Esophagus muscularis mucosa (tissue), 4 donors: ENCODE results near the gene SRSF2. TPM values are rescaled to one million over a fixed set of nuclear protein-coding genes. Genes with fewer than 3 reads are reported as not detected.

ENCODE experiments used
- DNase-seq: peaks from one replicate; pipeline ENCODE4 v3.0.0-alpha.2; 2017; ENCODE audit errors: extremely low spot score
- H3K27ac ChIP-seq, 4 donors: fragments of 200-600 bp; sonication (generic); replicated peaks in 1 of 4; 1 replicate in 3 of 4; 2 replicates in 1 of 4; pipeline ENCODE4 v1.5.1; 2016 to 2019; ENCODE audit warnings: mild to moderate bottlenecking in 1 of 4
- H3K27me3 ChIP-seq, 4 donors: fragments of 200-600 bp; sonication (generic); one replicate each; pipeline versions ENCODE4 v1.5.1 to v1.6.0; 2016 to 2019
- H3K36me3 ChIP-seq, 4 donors: fragments of 200-600 bp; sonication (generic); one replicate each; pipeline ENCODE4 v1.5.1; 2016 to 2019
- H3K4me1 ChIP-seq, 4 donors: fragments of 200-600 bp; sonication (generic); one replicate each; pipeline ENCODE4 v1.5.1; 2016 to 2019
- H3K4me3 ChIP-seq, 4 donors: fragments of 200-600 bp; sonication (generic); 1 replicate in 2 of 4; 2 replicates in 2 of 4; pipeline ENCODE4 v1.5.1; 2016 to 2019; ENCODE audit warnings: mild to moderate bottlenecking in 4 of 4, moderate library complexity in 1 of 4
- H3K9me3 ChIP-seq, 4 donors: fragments of 200-600 bp; sonication (generic); 1 replicate in 3 of 4; 2 replicates in 1 of 4; pipeline ENCODE4 v1.5.1; 2016 to 2019
- CTCF ChIP-seq, 3 experiments: fragments of 200-600 bp in 2 of 3; fragments of 450-650 bp in 1 of 3; sonication (generic) in 2 of 3; IDR thresholded peaks; one replicate each; pipeline ENCODE4 v1.5.1; 2017 to 2019; ENCODE audit warnings: antibody characterized with exemption in 3 of 3, mild to moderate bottlenecking in 2 of 3, moderate library complexity in 1 of 3
- EP300 ChIP-seq: sonication (generic); formaldehyde crosslinking; IDR thresholded peaks from one replicate; pipeline ENCODE4 v1.6.1; 2017; ENCODE audit warnings: antibody characterized with exemption
- POLR2A ChIP-seq: fragments of 450-650 bp; IDR thresholded peaks from one replicate; pipeline ENCODE4 v1.6.1; 2017; ENCODE audit warnings: antibody characterized with exemption, moderate library complexity, mild to moderate bottlenecking, low read depth
- POLR2AphosphoS5 ChIP-seq, 2 donors: sonication (generic); formaldehyde crosslinking; IDR thresholded peaks; one replicate each; pipeline ENCODE4 v1.6.1; 2017; ENCODE audit warnings: antibody characterized with exemption in 2 of 2
- WGBS: methylation state at CpG from one replicate; pipeline ENCODE4 v1.1.5; 2018; 5-methylcytosine and 5-hydroxymethylcytosine counted together
- intact Hi-C: fragments of 100-400 bp; cut with DNase I; formaldehyde crosslinking; loops from one replicate; pipeline ENCODE4 v1.15.1; 2023
- total RNA-seq, 4 donors: library from RNA; depleted of rRNA; stranded (reverse); fragments of >200 nt; gene quantifications; one replicate each; pipeline versions ENCODE4 v1.1.0 to v1.2.1, GENCODE V29; 2016

Gene SRSF2
- total RNA-seq, 4 donors from 2014 or later, result 133 to 173 (median 157) TPM

GRCh38 chr17:76772842-76773525 lies 35.9 kb upstream of the SRSF2 start:
- peak overlapping the region in 1 of 4 donors; percentile 20 for H3K27ac ChIP-seq
- H3K27me3 ChIP-seq, result no peaks in the 10 kb centered on the region
- TF ChIP-seq CTCF (IDR thresholded peaks at IDR 0.05), result no peak
- TF ChIP-seq POLR2A, result no peak
- TF ChIP-seq POLR2AphosphoS5 (IDR thresholded peaks at IDR 0.05), result no peak
- no peak for TF ChIP-seq EP300
- no peaks in the 10 kb centered on the region for H3K9me3 ChIP-seq
- DNase-seq, result no peak
- H3K36me3 ChIP-seq, result peaks cover 44 to 93% (median 81%) of the 10 kb centered on the region in 4 donors
- H3K4me1 ChIP-seq, result peaks cover 0 to 5% (median 0%) of the 10 kb centered on the region in 4 donors
- intact Hi-C loops, result no loop called here
- 64% methylated on average over 6 of the region's 6 CpGs for WGBS
- no peak overlapping the region for H3K4me3 ChIP-seq

GRCh38 chr17:76758570-76758969 lies 21.4 kb upstream of the SRSF2 start:
- Histone ChIP-seq H3K36me3 (peaks cover 7 to 74% (median 60%) of the 10 kb centered on the region in 4 donors), H3K27me3 (no peaks in the 10 kb centered on the region), H3K4me1 (no peaks in the 10 kb centered on the region), H3K9me3 (no peaks in the 10 kb centered on the region), H3K4me3 (no peak overlapping the region), H3K27ac (no peak overlapping the region)
- 99% methylated on average over 3 of the region's 3 CpGs for WGBS
- no peak for DNase-seq
- TF ChIP-seq POLR2AphosphoS5 (IDR thresholded peaks at IDR 0.05) (no peak), POLR2A (no peak), EP300 (no peak), CTCF (IDR thresholded peaks at IDR 0.05) (no peak)
- intact Hi-C loops, result no loop called here

GRCh38 chr17:76757256-76757655 lies 20.1 kb upstream of the SRSF2 start:
- intact Hi-C loops, result no loop called here
- 92% methylated on average over 5 of the region's 5 CpGs for WGBS

GRCh38 chr17:76755285-76755684 lies 18.2 kb upstream of the SRSF2 start:
- no peaks in the 10 kb centered on the region for H3K9me3 ChIP-seq
- 95% methylated on average over 2 of the region's 2 CpGs for WGBS
- no peak overlapping the region for H3K4me3 ChIP-seq
- intact Hi-C loops, result no loop called here
- peaks cover 7 to 82% (median 51%) of the 10 kb centered on the region in 4 donors for H3K36me3 ChIP-seq
- H3K27me3 ChIP-seq, result no peaks in the 10 kb centered on the region
- no peak for DNase-seq
- no peak overlapping the region for H3K27ac ChIP-seq
- H3K4me1 ChIP-seq, result no peaks in the 10 kb centered on the region
- no peak for TF ChIP-seq POLR2A
- no peak for TF ChIP-seq CTCF (IDR thresholded peaks at IDR 0.05)
- no peak for TF ChIP-seq EP300
- no peak for TF ChIP-seq POLR2AphosphoS5 (IDR thresholded peaks at IDR 0.05)

More at GRCh38 chr17:76757256-76757655, 20.1 kb upstream of the SRSF2 start:
- no peak overlapping the region for H3K27ac ChIP-seq
- no peaks in the 10 kb centered on the region for H3K27me3 ChIP-seq
- H3K4me1 ChIP-seq, result no peaks in the 10 kb centered on the region
- H3K36me3 ChIP-seq, result peaks cover 7 to 81% (median 63%) of the 10 kb centered on the region in 4 donors
- DNase-seq, result no peak
- TF ChIP-seq POLR2A (no peak), EP300 (no peak), CTCF (IDR thresholded peaks at IDR 0.05) (no peak), POLR2AphosphoS5 (IDR thresholded peaks at IDR 0.05) (no peak)
- H3K4me3 ChIP-seq, result no peak overlapping the region
- H3K9me3 ChIP-seq, result no peaks in the 10 kb centered on the region
